HepG2 (cell line): ENCODE results near the gene UBAP2L. TPM values are rescaled to one million over a fixed set of nuclear protein-coding genes. Genes with fewer than 3 reads are reported as not detected.

Source experiments
- ATAC-seq: fragments of 200-7000 bp; cut with Tn5 transposase; 3 replicates; pipeline ENCODE4 v1.9.1; 2020; ENCODE audit warnings: mild to moderate bottlenecking, moderate library complexity
- BruUV-seq: library from RNA; stranded (reverse); fragments of 400-500 nt; replicated peaks from 2 replicates; lab custom pipeline; 2021; lab: Mats Ljungman, UMichigan
- CTCF ChIA-PET: fragments of 300-600 bp; formaldehyde crosslinking; extraction: SDS; loops from one replicate; lab custom pipeline; 2021; ENCODE audit warnings: low total read pairs, inconsistent platforms, low intra/inter-chr PET ratio; lab: Yijun Ruan, JAX
- POLR2A ChIA-PET: fragments of 350-600 bp; sonication (Branson Sonifier 250); formaldehyde crosslinking; loops from one replicate; lab custom pipeline; 2020; ENCODE audit warnings: antibody characterized with exemption, inconsistent platforms; lab: Yijun Ruan, JAX
- DNase-seq: peaks from one replicate; pipeline ENCODE4 v3.0.0-alpha.2; 2015; ENCODE audit warnings: low spot score
- FAIRE-seq: peaks from 3 replicates; lab custom pipeline; 2011; peaks lifted over from hg19 to GRCh38; lab: Jason Lieb, UNC
- H2AFZ ChIP-seq: one replicate; pipeline ENCODE4 v1.6.1; 2011; ENCODE audit warnings: low read length, inconsistent platforms
- H3K27ac ChIP-seq: fragments of 300-600 bp; 3 replicates; pipeline ENCODE4 v1.8.0; 2011; ENCODE audit warnings: mixed run types, mild to moderate bottlenecking, mixed read lengths, low read length, inconsistent platforms; ENCODE audit not compliant: insufficient read depth; ENCODE audit errors: extremely low read length
- H3K27me3 ChIP-seq, 2 experiments: fragments of 200-600 bp in 1 of 2; 2 replicates in 1 of 2; 3 replicates in 1 of 2; pipeline versions ENCODE4 v1.6.0 to v1.8.0; 2011; ENCODE audit warnings: low read length in 2 of 2, mild to moderate bottlenecking in 2 of 2, moderate library complexity in 2 of 2, inconsistent platforms in 1 of 2; ENCODE audit not compliant: insufficient read depth in 2 of 2, control insufficient read depth in 1 of 2
- H3K36me3 ChIP-seq, 2 experiments: fragments of 200-600 bp in 1 of 2; replicated peaks in 1 of 2; 2 replicates in 1 of 2; 3 replicates in 1 of 2; pipeline versions ENCODE4 v1.5.1 to v1.8.0; 2011; ENCODE audit warnings: low read length in 2 of 2, inconsistent platforms in 1 of 2; ENCODE audit not compliant: insufficient read depth in 2 of 2, control insufficient read depth in 1 of 2
- H3K4me1 ChIP-seq: 2 replicates; pipeline ENCODE4 v1.5.1; 2012; ENCODE audit warnings: low read length, inconsistent platforms; ENCODE audit not compliant: insufficient read depth
- H3K4me2 ChIP-seq: 2 replicates; pipeline ENCODE4 v1.6.0; 2011; ENCODE audit warnings: low read depth, low read length, inconsistent platforms
- H3K4me3 ChIP-seq, 3 experiments: fragments of 200-600 bp in 1 of 3; sonication (generic), shearing (Covaris generic) in 1 of 3; replicated peaks in 1 of 3; 2 replicates each; pipeline ENCODE4 v1.5.1; 2011 to 2016; ENCODE audit warnings: low read length in 3 of 3, inconsistent platforms in 2 of 3, low read depth in 2 of 3, mild to moderate bottlenecking in 2 of 3, control low read depth in 1 of 3, mixed read lengths in 1 of 3; ENCODE audit not compliant: insufficient read depth in 1 of 3
- H3K79me2 ChIP-seq: one replicate; pipeline ENCODE4 v1.6.1; 2011; ENCODE audit warnings: low read length, inconsistent platforms; ENCODE audit not compliant: insufficient read depth
- H3K9ac ChIP-seq: 2 replicates; pipeline ENCODE4 v1.6.0; 2011; ENCODE audit warnings: mild to moderate bottlenecking, low read depth, low read length, inconsistent platforms; ENCODE audit not compliant: insufficient read depth
- H3K9me3 ChIP-seq: 2 replicates; pipeline ENCODE4 v1.5.1; 2012; ENCODE audit warnings: mild to moderate bottlenecking, low read length
- H4K20me1 ChIP-seq: 2 replicates; pipeline ENCODE4 v1.6.0; 2011; ENCODE audit warnings: inconsistent platforms, mild to moderate bottlenecking, low read length, moderate library complexity; ENCODE audit not compliant: insufficient read depth
- CC2D1A ChIP-seq: sonication (generic); formaldehyde crosslinking; IDR thresholded peaks from 2 replicates; pipeline ENCODE4 v1.8.1; 2023; ENCODE audit warnings: mild to moderate bottlenecking, missing genetic modification reagents
- DMTF1 ChIP-seq: sonication (generic); formaldehyde crosslinking; IDR thresholded peaks from 2 replicates; pipeline ENCODE4 v1.4.0; 2020; ENCODE audit warnings: mild to moderate bottlenecking, missing genetic modification reagents
- EHMT2 ChIP-seq: fragments of 200-600 bp; sonication (generic); IDR thresholded peaks from 2 replicates; pipeline ENCODE4 v1.7.0; 2017; ENCODE audit warnings: antibody characterized with exemption, low read depth, low read length, borderline replicate concordance
- MAX ChIP-seq: IDR thresholded peaks from 2 replicates; pipeline ENCODE4 v1.6.1; 2012; ENCODE audit warnings: inconsistent platforms
- NR2F1 ChIP-seq, 2 experiments: fragments of 450-650 bp in 1 of 2; formaldehyde crosslinking in 1 of 2; IDR thresholded peaks; 2 replicates each; pipeline versions ENCODE4 v1.5.0 to v1.6.1; 2016 to 2020; ENCODE audit warnings: mild to moderate bottlenecking in 1 of 2, missing compliant biosample characterization in 1 of 2, missing genetic modification reagents in 1 of 2, moderate library complexity in 1 of 2
- PPARG ChIP-seq: conservative IDR thresholded peaks from 2 replicates; pipeline ENCODE4 v1.6.1; 2016; ENCODE audit warnings: missing biosample characterization, missing genetic modification reagents
- ZMAT3 ChIP-seq: sonication (generic); formaldehyde crosslinking; conservative IDR thresholded peaks from 2 replicates; pipeline ENCODE4 v1.7.0; 2021; ENCODE audit warnings: missing genetic modification reagents
- ZNF329 ChIP-seq: sonication (generic); formaldehyde crosslinking; IDR thresholded peaks from 2 replicates; pipeline ENCODE4 v1.9.0; 2021; ENCODE audit warnings: low read depth, mild to moderate bottlenecking, missing genetic modification reagents
- ZNF776 ChIP-seq: sonication (generic); formaldehyde crosslinking; IDR thresholded peaks from 2 replicates; pipeline ENCODE4 v1.4.0; 2020; ENCODE audit warnings: mild to moderate bottlenecking, missing genetic modification reagents
- ZNF800 ChIP-seq: sonication (generic); formaldehyde crosslinking; IDR thresholded peaks from 2 replicates; pipeline ENCODE4 v1.4.0; 2020; ENCODE audit warnings: missing genetic modification reagents
- WGBS: methylation state at CpG from one replicate; pipeline ENCODE4 v1.1.6; 2017; ENCODE audit warnings: low lambda C conversion rate; 5-methylcytosine and 5-hydroxymethylcytosine counted together
- in situ Hi-C: cut with HindIII; loops from 2 replicates; pipeline ENCODE4 v1.10.0; 2017; ENCODE audit warnings: low pct_unique_long_range_greater_than_20kb; ENCODE audit not compliant: extremely low pct_ligation_motif_present
- intact Hi-C: fragments of 100-400 bp; cut with micrococcal nuclease; formaldehyde crosslinking; loops from one replicate; pipeline ENCODE4 v1.10.0; 2022; ENCODE audit not compliant: unreplicated experiment
- polyA plus RNA-seq, 8 experiments: library from polyadenylated mRNA; depleted of rRNA in 3 of 8; stranded (reverse) in 7 of 8; unstranded in 1 of 8; fragments of >200 nt; fragmentation: Illumina TruSeq in 4 of 8; extraction: Trizol in 4 of 8; gene quantifications; 2 replicates each; pipeline versions ENCODE4 v1.2.1 to v1.2.3, GENCODE V29; 2011 to 2016; ENCODE audit warnings: low read depth in 4 of 8, missing spikeins in 1 of 8, mixed read lengths in 1 of 8; ENCODE audit not compliant: insufficient read depth in 1 of 8
- total RNA-seq, 5 experiments: library from RNA; depleted of rRNA; stranded (reverse); fragments of >200 nt; fragmentation: Illumina TruSeq; extraction: Trizol; gene quantifications; 2 replicates each; pipeline ENCODE4 v1.2.3, GENCODE V29; 2016; ENCODE audit warnings: low read depth in 1 of 5
- TF ChIP-seq, protein P1 (sequence below): sonication (generic); formaldehyde crosslinking; IDR thresholded peaks from 2 replicates; pipeline ENCODE4 v1.9.0; 2022; ENCODE audit warnings: low read depth, missing genetic modification reagents
- TF ChIP-seq, protein P2 (sequence below), 2 experiments: sonication (generic) in 1 of 2; formaldehyde crosslinking in 1 of 2; IDR thresholded peaks; 2 replicates each; pipeline versions ENCODE4 v1.5.1 to v1.6.1; 2011 to 2020; ENCODE audit warnings: borderline replicate concordance in 1 of 2, low read depth in 1 of 2, low read length in 1 of 2, mild to moderate bottlenecking in 1 of 2, missing genetic modification reagents in 1 of 2, moderate library complexity in 1 of 2

The UBAP2L gene
- total and polyA plus RNA-seq, 2 of the 13 experiments (the other 11 are each of a cell fraction or from before 2014, with no cell fraction given): 74.2 to 159 TPM

DNA sequence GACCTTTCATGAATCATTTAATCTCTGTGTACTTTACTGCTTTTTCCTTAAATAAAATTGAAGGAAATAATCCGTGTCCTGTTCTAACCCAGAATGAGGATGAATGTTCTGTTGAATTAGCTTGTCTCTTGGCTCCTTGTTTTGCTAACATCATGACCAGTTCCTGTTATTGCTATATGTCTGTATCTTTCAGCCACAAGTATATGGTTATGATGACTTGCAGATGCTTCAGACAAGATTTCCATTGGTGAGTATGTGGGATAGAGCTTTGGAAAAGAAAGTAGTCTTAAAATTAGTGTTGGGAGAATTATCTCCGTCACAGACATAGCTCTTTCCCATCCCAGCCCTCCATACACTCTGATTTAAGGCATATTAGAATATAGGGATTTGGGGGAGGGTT, 38.0 kb downstream of the UBAP2L start:
- Histone ChIP-seq H3K27me3 (no peaks in the 10 kb centered on the region), H3K4me3 (no peak overlapping the region), H3K4me2 (no peak overlapping the region), H2AFZ (no peak overlapping the region), H4K20me1 (no peaks in the 10 kb centered on the region), H3K79me2 (no peaks in the 10 kb centered on the region), H3K27ac (no peak overlapping the region), H3K9me3 (no peaks in the 10 kb centered on the region), H3K4me1 (no peaks in the 10 kb centered on the region), H3K36me3 (peaks cover 50 to 100% of the 10 kb centered on the region in 2 experiments), H3K9ac (no peak overlapping the region)
- ChIA-PET POLR2A (interaction anchor here (1.2 kb wide), 1 partner anchor 39 kb away, joined by 3 read pairs; a partner anchor contains a TSS), CTCF (no interaction called here)
- ATAC-seq (no peak), FAIRE-seq (no peak), DNase-seq (no peak)
- BruUV-seq: no TSS peak
- intact Hi-C loops: no loop called here
- in situ Hi-C loops: no loop called here
- WGBS: 97% methylated on average over 2 of the region's 2 CpGs
- TF ChIP-seq, protein P1, sequence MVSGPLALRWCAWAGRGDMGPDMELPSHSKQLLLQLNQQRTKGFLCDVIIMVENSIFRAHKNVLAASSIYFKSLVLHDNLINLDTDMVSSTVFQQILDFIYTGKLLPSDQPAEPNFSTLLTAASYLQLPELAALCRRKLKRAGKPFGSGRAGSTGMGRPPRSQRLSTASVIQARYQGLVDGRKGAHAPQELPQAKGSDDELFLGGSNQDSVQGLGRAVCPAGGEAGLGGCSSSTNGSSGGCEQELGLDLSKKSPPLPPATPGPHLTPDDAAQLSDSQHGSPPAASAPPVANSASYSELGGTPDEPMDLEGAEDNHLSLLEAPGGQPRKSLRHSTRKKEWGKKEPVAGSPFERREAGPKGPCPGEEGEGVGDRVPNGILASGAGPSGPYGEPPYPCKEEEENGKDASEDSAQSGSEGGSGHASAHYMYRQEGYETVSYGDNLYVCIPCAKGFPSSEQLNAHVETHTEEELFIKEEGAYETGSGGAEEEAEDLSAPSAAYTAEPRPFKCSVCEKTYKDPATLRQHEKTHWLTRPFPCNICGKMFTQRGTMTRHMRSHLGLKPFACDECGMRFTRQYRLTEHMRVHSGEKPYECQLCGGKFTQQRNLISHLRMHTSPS: no peak
- TF ChIP-seq EHMT2 (no peak), NR2F1 (CRISPR knock-in tag; IDR thresholded peaks at IDR 0.05) (no peak), DMTF1 (CRISPR knock-in tag) (no peak), ZNF329 (no peak), ZNF800 (CRISPR knock-in tag) (no peak), CC2D1A (CRISPR knock-in tag) (no peak), ZNF776 (CRISPR knock-in tag) (no peak), ZMAT3 (no peak), MAX (no peak), PPARG (no peak)
- TF ChIP-seq, protein P2, sequence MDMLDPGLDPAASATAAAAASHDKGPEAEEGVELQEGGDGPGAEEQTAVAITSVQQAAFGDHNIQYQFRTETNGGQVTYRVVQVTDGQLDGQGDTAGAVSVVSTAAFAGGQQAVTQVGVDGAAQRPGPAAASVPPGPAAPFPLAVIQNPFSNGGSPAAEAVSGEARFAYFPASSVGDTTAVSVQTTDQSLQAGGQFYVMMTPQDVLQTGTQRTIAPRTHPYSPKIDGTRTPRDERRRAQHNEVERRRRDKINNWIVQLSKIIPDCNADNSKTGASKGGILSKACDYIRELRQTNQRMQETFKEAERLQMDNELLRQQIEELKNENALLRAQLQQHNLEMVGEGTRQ (IDR thresholded peaks at IDR 0.05; ENCODE audit: low read depth, low read length): no peak
- TF ChIP-seq, protein P2 (CRISPR knock-in tag; IDR thresholded peaks at IDR 0.05; ENCODE audit: borderline replicate concordance): no peak
